RPMI7951 (cell line): ENCODE results near the gene METTL25B. TPM values are rescaled to one million over a fixed set of nuclear protein-coding genes. Genes with fewer than 3 reads are reported as not detected.

Experiments used
- DNase-seq: peaks from one replicate; pipeline ENCODE4 v3.0.0-alpha.2; 2012; ENCODE audit warnings: low read depth
- total RNA-seq: library from RNA; depleted of rRNA; stranded (reverse); fragments of >200 nt; shearing (Covaris generic); gene quantifications from 2 replicates; pipeline ENCODE4 v1.2.3, GENCODE V29; 2014; rRNA removed

Gene METTL25B
- total RNA-seq, 1 experiment from 2014 or later, result 6.4 TPM

DNA sequence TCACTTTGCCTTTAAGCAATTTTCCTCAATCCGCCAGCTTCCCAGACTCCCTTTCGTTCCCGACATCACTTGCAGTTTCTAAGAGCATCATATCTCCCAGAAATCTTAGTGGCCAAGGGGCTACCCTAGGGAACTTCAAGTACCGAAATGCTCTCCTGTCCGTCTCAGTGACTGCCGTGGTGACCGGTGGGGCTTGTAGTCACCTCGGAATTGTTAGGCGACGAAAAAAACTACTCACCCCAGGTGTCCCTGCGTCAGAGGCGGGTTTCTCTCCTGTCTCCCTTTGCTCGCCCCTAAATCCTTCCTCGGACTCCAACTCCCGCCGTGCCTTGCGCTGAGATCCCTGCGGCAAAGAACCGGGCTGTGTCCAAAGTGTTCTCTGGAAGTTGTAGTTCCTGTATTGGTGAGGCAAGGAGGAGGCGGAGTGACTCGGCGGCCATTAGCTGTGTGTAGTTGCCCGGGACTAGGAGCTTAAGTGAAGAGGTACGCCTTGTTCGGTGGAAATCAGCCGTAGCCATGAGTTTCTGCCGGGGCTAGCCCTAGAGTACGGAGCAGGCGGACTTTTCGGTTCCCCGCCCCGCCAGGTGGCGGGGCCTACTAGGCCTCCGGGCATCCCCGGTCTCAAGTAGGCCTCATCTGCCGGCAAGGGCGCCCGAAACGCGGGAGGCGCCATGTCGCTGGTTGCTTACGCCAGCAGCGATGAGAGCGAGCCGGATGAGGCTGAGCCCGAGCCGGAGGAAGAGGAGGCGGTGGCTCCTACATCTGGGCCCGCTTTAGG is 39.0 kb downstream of the METTL25B start, which contains the start of gene PRCC:
PRCC (plus strand) TSS at position 435 of the 778 bp plus-strand sequence; CDS start at position 672, 237 bp downstream.
- DNase-seq, result peak; percentile 100

GRCh38 chr1:156767879-156768604 is 39.8 kb downstream of the METTL25B start:
- no peak for DNase-seq

DNA sequence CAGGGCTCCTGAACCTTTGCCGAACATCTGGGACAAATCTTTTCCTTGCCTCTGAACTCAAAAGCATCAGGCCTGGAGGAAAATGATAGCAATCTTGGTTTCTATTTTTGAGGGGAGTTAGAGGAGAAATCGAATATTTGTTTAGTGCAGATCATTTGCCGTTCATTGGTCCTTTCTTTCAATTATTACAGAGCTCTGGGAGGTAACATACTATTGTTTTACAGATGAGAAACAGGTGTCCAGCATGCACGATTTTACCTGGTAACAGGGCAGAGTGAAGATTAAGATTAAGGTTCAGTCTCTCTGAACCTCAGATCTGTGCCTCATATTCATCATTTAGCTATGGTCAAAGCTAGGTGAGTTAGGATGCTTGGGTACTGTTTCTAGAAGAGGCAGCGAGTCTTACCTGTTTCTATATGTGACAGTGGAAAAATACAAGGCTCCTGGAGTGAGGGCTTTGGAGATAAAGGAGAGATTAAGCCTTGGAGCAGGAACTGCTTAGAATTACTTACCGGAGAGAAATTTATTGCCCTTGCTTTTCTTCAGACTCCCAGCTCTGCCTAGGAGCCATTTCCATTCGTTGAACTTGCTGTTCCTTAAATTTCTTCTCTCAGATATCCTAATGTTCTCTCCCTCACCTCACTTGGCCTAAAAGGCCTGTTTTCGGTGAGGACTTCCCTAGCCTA is 40.5 kb downstream of the METTL25B start:
- no peak for DNase-seq

GRCh38 chr1:156772222-156772621 is 44.0 kb downstream of the METTL25B start:
- DNase-seq, result no peak

DNA sequence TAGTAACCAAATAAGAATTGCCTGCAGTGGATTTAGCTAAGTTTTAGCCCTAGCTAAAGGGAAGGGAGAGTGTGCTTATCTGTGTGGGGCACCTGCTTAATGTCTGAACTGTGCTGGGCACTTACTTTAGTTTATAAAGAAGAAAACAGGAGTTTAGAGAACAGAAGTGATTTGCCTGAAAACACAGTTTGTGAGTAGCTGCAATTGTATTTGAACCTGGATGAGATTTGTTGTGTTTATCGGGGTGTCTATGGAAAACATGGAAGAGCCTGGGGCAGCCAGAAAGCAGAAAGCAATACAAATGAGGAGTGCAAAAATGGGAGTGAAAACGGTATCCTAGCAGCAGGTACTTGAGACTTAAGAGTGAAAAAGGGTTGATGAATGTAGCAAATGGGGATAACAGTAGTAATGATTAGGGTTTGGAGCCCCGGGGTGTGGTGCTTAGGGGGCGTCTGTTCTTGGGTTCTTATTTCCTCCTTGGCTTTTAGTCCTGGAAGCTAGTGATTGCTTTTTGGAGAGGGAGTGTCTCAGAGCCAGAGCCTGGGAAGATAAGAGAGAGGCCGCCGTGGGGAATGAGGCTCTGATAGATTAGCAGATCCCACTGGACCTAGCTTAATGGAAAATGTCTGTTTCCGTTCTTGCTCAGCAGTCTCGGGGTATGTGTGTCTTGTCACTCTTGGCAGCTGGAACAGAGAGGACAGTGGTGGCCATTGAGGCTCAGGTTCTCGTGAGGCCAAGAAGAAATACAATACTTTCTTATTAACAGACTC is 44.6 kb downstream of the METTL25B start:
- no peak for DNase-seq

DNA sequence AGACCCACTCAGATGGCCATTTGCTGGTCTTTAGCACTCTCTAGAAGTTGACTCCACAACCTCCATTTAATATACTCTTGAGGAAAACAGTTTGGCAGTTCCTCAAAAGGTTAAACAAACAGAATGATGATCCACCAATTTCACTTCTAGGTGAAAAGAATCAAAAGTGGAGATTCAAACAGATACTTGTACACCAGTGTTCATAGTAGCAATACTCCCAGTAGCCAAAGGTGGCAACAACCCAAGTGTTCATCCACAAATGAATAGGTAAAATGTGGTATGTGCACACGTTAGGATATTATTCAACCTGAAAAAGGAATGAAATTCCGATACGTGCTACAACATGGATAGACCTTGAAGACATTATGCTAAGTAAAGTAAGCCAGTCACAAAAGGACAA is 45.3 kb downstream of the METTL25B start:
- DNase-seq, result no peak

DNA sequence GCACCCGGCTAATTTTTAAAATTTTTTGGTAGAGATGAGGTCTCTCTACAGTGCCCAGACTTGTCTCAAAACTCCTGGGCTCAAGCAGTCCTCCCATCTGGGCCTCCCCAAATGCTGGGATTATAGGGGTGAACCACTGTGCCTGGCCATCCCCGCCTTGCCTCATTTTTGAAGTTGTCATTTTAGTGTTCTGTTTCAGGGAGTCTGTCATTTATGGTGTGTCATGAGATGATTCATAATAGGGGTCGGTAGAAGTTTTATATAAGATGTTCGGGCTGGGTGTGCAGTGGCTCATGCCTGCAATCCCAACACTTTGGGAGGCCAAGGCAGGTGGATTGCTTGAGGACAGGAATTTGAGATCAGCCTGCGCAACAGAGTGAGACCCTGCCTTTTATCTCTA is 47.5 kb downstream of the METTL25B start:
- DNase-seq, result no peak

- DNase-seq, result no peak
These were observed 48.7 kb downstream of the METTL25B start for GRCh38 chr1:156776942-156777341.

DNA sequence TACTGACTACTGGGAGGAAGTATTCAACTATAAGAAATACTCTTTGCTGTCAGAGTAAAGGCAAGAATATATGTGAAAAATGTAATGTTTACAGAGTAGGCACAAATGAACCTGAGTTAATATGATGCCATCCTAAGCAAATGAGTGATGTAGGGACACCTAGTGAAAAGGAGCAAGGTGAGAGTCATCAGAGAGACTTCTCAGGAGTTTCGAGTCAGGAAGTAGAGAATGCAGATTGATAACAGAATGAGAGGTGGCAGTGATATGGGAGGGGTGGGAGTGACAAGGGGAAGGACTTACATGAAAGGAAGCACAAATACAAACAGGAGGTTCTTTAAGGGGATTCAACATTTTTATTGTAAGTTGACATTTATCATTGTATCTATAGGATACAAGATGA is 49.3 kb downstream of the METTL25B start:
- no peak for DNase-seq

DNA sequence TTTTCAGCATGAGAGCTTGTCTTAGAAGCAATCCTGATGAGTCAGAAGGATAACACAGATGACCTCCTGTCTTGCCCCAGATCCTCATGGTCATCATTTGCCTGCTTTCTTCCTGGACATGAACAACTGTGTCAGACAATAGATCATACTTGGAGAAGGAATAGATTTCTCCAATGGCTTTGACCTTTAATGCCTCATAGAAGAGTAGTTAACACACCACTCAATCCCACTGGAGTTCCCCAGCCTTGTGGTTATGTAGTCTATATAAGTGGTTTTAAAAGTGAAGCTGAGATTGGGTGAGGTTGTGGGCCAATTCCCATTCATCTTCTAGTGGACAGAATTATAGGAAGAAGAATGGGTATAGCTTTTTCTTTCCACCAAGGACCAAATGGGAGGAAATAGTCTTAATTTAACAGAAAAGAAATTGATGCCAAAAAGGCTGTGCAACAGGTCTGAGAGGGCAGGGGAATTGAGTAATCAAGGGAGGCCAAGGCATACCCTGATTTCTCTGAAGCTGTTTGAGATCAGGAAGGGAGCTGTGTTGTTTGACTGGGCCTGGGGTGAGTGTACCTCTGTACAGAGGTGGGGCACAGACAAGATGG is 53.4 kb downstream of the METTL25B start:
- peak; percentile 46 for DNase-seq

GRCh38 chr1:156785458-156785857 is 57.2 kb downstream of the METTL25B start:
- DNase-seq, result no peak

Other genes with a start within 250 kb of the METTL25B start
- gene MEF2D, start 227.7 kb upstream of the METTL25B start, total RNA-seq, result 9.9 and 11.4 TPM in 2 replicates
- gene IQGAP3, start 155.9 kb upstream of the METTL25B start, total RNA-seq, result 32.8 and 35.5 TPM in 2 replicates
- gene TTC24, start 148.7 kb upstream of the METTL25B start, total RNA-seq, result not detected in 2 replicates
- gene NAXE, start 136.7 kb upstream of the METTL25B start, total RNA-seq, result 85.4 and 91.0 TPM in 2 replicates
- gene GPATCH4, start 127.0 kb upstream of the METTL25B start, total RNA-seq, result 17.2 and 23.8 TPM in 2 replicates
- not detected in 2 replicates for gene HAPLN2, start 109.1 kb upstream of the METTL25B start, total RNA-seq
- 0.12 TPM in 1 of 2 replicates, not detected in the other for gene BCAN, start 86.4 kb upstream of the METTL25B start, total RNA-seq
- gene NES, start 51.1 kb upstream of the METTL25B start, total RNA-seq, result 24.2 and 39.1 TPM in 2 replicates
- gene CRABP2, start 22.9 kb upstream of the METTL25B start, total RNA-seq, result 66.6 and 81.6 TPM in 2 replicates
- 14.3 and 16.4 TPM in 2 replicates for gene ISG20L2, start 297 bp downstream of the METTL25B start, total RNA-seq
- 57.9 and 68.2 TPM in 2 replicates for gene MRPL24, start 12.6 kb downstream of the METTL25B start, total RNA-seq
- gene HDGF, start 23.2 kb downstream of the METTL25B start, total RNA-seq, result 230 and 306 TPM in 2 replicates
- gene PRCC, start 39.1 kb downstream of the METTL25B start, total RNA-seq, result 18.1 and 25.0 TPM in 2 replicates
- 0.48 TPM in 1 of 2 replicates, not detected in the other for gene SH2D2A, start 88.4 kb downstream of the METTL25B start, total RNA-seq
- not detected in 2 replicates for gene INSRR, start 130.6 kb downstream of the METTL25B start, total RNA-seq
- not detected in 2 replicates for gene NTRK1, start 132.4 kb downstream of the METTL25B start, total RNA-seq
- gene PEAR1, start 165.2 kb downstream of the METTL25B start, total RNA-seq, result not detected in 2 replicates
- not detected in 2 replicates for gene LRRC71, start 192.2 kb downstream of the METTL25B start, total RNA-seq